Spleen (tissue), 11 donors: Measurements from ENCODE around the gene MMP14. TPM values are rescaled to one million over a fixed set of nuclear protein-coding genes. Genes with fewer than 3 reads are reported as not detected.

ENCODE experiments used
- DNase-seq: peaks from one replicate; pipeline ENCODE4 v3.0.0-alpha.2; 2020
- H3K27ac ChIP-seq, 8 donors: fragments of 200-600 bp; sonication (generic) in 7 of 8; 1 replicate in 4 of 8; 2 replicates in 4 of 8; pipeline versions ENCODE4 v1.5.0 to v1.8.0; 2016 to 2021; ENCODE audit warnings: inconsistent platforms in 4 of 8, mild to moderate bottlenecking in 4 of 8, moderate library complexity in 1 of 8
- H3K27me3 ChIP-seq, 7 donors: fragments of 200-600 bp; sonication (generic) in 6 of 7; replicated peaks in 1 of 7; 1 replicate in 4 of 7; 2 replicates in 3 of 7; pipeline versions ENCODE4 v1.5.0 to v1.8.0; 2016 to 2021; ENCODE audit warnings: inconsistent platforms in 3 of 7, mild to moderate bottlenecking in 1 of 7
- H3K36me3 ChIP-seq, 6 donors: fragments of 200-600 bp; sonication (generic) in 5 of 6; 1 replicate in 4 of 6; 2 replicates in 2 of 6; pipeline versions ENCODE4 v1.5.0 to v1.8.0; 2016 to 2021; ENCODE audit warnings: inconsistent platforms in 2 of 6
- H3K4me1 ChIP-seq, 6 donors: fragments of 200-600 bp; sonication (generic) in 5 of 6; 1 replicate in 3 of 6; 2 replicates in 3 of 6; pipeline versions ENCODE4 v1.5.0 to v1.8.0; 2016 to 2021; ENCODE audit warnings: inconsistent platforms in 3 of 6
- H3K4me3 ChIP-seq, 8 donors: fragments of 200-600 bp; sonication (generic) in 7 of 8; 1 replicate in 4 of 8; 2 replicates in 4 of 8; pipeline versions ENCODE4 v1.5.0 to v1.8.0; 2016 to 2021; ENCODE audit warnings: inconsistent platforms in 4 of 8, mild to moderate bottlenecking in 4 of 8, moderate library complexity in 2 of 8
- H3K9me3 ChIP-seq, 8 donors: fragments of 200-600 bp; sonication (generic) in 7 of 8; 1 replicate in 4 of 8; 2 replicates in 4 of 8; pipeline versions ENCODE4 v1.5.0 to v1.8.0; 2016 to 2021; ENCODE audit warnings: inconsistent platforms in 4 of 8
- POLR2A ChIP-seq, 3 donors: fragments of 450-650 bp; IDR thresholded peaks; one replicate each; pipeline ENCODE4 v1.5.1; 2017; ENCODE audit warnings: antibody characterized with exemption in 3 of 3, mild to moderate bottlenecking in 1 of 3
- POLR2AphosphoS5 ChIP-seq, 3 donors: sonication (generic); formaldehyde crosslinking; IDR thresholded peaks; one replicate each; pipeline ENCODE4 v1.5.1; 2017; ENCODE audit warnings: antibody characterized with exemption in 3 of 3
- WGBS, 5 donors: extraction: QIAGEN DNeasy Blood & Tissue Kit in 3 of 5; methylation state at CpG; one replicate each; pipeline versions ENCODE4 v1.1.5 to v1.1.7; 2013 to 2018; 5-methylcytosine and 5-hydroxymethylcytosine counted together
- intact Hi-C: fragments of 100-400 bp; cut with DNase I; formaldehyde crosslinking; loops from one replicate; pipeline ENCODE4 v1.15.0; 2023; ENCODE audit warnings: low total_unique reads
- polyA plus RNA-seq, 3 donors: library from polyadenylated mRNA; stranded (reverse); fragments of 200-250 nt; gene quantifications; one replicate each; pipeline ENCODE4 v1.2.1, GENCODE V29; 2013
- total RNA-seq, 7 donors: library from RNA; depleted of rRNA in 3 of 7; stranded (reverse); fragments of >200 nt in 3 of 7; fragmentation: NEBNext Ultra II Directional in 4 of 7; extraction: Animal tissue kit (Norgen Biotek cat#: 25700) in 4 of 7; gene quantifications; one replicate each; pipeline versions ENCODE4 v1.1.0 to v1.2.1, GENCODE V29; 2016 to 2021
- TF ChIP-seq, protein P1 (sequence below), 11 experiments: fragments of 200-600 bp in 7 of 11; fragments of 450-650 bp in 4 of 11; sonication (generic) in 4 of 11; IDR thresholded peaks in 8 of 11; conservative IDR thresholded peaks in 3 of 11; 1 replicate in 7 of 11; 2 replicates in 4 of 11; pipeline versions ENCODE4 v1.4.0 to v1.8.0; 2016 to 2021; ENCODE audit warnings: antibody characterized with exemption in 11 of 11, inconsistent platforms in 4 of 11, mild to moderate bottlenecking in 1 of 11
- donor health status: healthy with polysubstance abuse.
- donor health status: DM: no; HTN: no; CAD: no; lungs with moderate emphysema.
- donor health status: DM: no; HTN: no; CAD: no.
- donor health status: Bipolar disorder and iron deficiency.
- donor health status: healthy.
- donor health status: DM: no; HTN: no; CAD: no.
- donor health status: DM: yes; HTN: yes; CAD: no.

The MMP14 gene
- total and polyA plus RNA-seq, 10 donors, result 6.6 to 126 (median 60.9) TPM

DNA sequence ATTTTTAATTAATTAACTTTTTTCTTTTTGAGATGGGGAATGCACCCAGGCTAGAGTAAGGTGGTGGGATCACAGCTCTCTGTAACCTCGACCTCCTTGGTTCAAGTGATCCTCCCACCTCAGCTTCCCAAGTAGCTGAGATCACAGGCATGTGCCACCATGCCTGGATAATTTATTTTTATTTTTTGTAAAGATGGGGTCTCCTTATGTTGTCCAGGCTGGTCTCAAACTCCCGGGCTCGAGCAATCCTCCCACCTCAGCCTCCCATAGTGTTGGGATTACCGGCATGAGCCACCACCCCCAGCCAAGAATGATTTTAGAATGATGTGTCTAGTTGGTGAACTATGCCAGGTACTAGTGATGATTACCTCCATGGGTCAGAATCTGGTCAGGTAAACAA is 28.6 kb downstream of the MMP14 start:
- DNase-seq, result peak; percentile 12
- Histone ChIP-seq H3K9me3 (no peaks in the 10 kb centered on the region), H3K4me1 (peaks cover 2 to 17% (median 6%) of the 10 kb centered on the region in 6 donors), H3K4me3 (no peak overlapping the region), H3K36me3 (no peaks in the 10 kb centered on the region), H3K27me3 (no peaks in the 10 kb centered on the region), H3K27ac (no peak overlapping the region)
- WGBS, 5 donors, result 84 to 97% (median 91%) methylated on average over 4 of the region's 4 CpGs
- intact Hi-C loops, result no loop called here
- TF ChIP-seq, protein P1, sequence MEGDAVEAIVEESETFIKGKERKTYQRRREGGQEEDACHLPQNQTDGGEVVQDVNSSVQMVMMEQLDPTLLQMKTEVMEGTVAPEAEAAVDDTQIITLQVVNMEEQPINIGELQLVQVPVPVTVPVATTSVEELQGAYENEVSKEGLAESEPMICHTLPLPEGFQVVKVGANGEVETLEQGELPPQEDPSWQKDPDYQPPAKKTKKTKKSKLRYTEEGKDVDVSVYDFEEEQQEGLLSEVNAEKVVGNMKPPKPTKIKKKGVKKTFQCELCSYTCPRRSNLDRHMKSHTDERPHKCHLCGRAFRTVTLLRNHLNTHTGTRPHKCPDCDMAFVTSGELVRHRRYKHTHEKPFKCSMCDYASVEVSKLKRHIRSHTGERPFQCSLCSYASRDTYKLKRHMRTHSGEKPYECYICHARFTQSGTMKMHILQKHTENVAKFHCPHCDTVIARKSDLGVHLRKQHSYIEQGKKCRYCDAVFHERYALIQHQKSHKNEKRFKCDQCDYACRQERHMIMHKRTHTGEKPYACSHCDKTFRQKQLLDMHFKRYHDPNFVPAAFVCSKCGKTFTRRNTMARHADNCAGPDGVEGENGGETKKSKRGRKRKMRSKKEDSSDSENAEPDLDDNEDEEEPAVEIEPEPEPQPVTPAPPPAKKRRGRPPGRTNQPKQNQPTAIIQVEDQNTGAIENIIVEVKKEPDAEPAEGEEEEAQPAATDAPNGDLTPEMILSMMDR (IDR thresholded peaks at IDR 0.05 in 8 of 11, conservative IDR thresholded peaks at IDR 0.05 in 3 of 11), result no peak
- TF ChIP-seq POLR2A (IDR thresholded peaks at IDR 0.05) (no peak), POLR2AphosphoS5 (IDR thresholded peaks at IDR 0.05) (no peak)

DNA sequence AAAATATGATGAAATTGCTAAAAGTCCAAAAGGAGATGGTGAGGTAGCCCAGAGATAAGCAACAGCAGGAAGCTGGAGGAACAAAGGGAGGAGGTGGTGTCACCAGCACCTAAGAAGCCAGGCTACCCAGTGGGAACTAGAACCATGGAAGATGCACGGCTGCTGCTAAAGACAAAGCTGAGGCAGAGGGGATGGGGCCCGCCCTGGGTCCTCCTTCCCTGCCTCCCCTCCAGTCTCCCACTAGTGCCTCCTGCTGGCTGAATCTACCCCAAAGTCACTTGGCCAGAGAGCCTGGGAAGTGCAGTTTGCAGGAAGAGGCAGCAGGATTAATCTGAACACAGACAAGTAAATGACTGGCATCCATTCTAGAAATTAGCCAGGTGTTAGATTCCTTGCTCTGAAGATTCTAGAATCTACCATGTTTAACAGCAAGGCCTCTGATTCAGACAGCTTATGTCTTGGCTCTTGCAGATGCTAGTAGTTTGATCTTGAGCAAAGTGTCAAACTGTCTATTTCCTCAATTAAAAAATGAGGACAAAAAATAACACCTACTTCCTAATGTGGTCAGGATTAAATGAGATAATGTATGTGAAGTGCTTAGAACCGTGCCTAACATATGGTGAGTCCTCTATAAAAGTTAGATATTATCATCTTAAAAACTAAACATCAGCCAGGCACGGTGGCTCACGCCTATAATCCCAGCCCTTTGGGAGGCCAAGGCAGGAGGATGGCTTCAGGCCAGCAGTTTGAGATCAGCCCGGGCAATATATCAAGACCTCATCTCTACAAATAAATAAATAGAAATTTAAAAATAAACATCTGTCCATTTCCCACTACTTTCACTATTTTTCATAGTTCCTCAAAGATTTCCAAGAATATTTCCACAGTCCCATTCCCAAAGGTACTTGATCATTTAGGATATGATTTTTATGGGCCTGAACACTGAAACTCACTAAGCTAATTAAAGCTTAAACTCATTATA is 29.3 kb downstream of the MMP14 start:
- Histone ChIP-seq H3K9me3 (no peaks in the 10 kb centered on the region), H3K27me3 (no peaks in the 10 kb centered on the region), H3K27ac (no peak overlapping the region), H3K36me3 (no peaks in the 10 kb centered on the region), H3K4me1 (peaks cover 9 to 25% (median 14%) of the 10 kb centered on the region in 6 donors), H3K4me3 (no peak overlapping the region)
- intact Hi-C loops, result no loop called here
- no peak for TF ChIP-seq POLR2AphosphoS5 (IDR thresholded peaks at IDR 0.05)
- no peak for TF ChIP-seq POLR2A (IDR thresholded peaks at IDR 0.05)
- TF ChIP-seq, protein P1 (IDR thresholded peaks at IDR 0.05 in 8 of 11, conservative IDR thresholded peaks at IDR 0.05 in 3 of 11), result no peak
- WGBS, 5 donors, result 72 to 79% (median 79%) methylated on average over 6 of the region's 6 CpGs
- peak; percentile 48 for DNase-seq

DNA sequence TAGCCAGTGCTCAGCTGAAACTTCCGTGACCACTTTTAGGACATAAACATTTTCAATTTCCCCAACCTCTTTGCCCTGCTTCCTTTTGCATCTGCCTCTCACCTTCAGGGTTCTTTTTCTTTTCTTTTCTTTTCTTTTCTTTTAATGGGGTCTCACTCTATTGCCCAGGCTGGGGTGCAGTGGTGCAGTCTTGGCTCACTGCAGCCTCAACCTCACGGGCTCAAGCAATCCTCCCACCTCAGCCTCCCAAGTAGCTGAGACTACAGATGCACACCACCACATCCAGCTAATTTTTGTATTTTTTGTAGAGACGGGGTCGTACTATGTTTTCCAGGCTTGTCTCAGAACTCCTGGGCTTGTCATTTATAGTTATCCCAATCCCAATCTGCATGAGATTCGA is 30.5 kb downstream of the MMP14 start:
- intact Hi-C loops, result no loop called here
- 95 to 98% (median 97%) methylated on average over 5 of the region's 5 CpGs for WGBS, 5 donors
- no peak overlapping the region for H3K4me3 ChIP-seq
- TF ChIP-seq POLR2A (IDR thresholded peaks at IDR 0.05) (no peak), POLR2AphosphoS5 (IDR thresholded peaks at IDR 0.05) (no peak)
- TF ChIP-seq, protein P1 (IDR thresholded peaks at IDR 0.05 in 8 of 11, conservative IDR thresholded peaks at IDR 0.05 in 3 of 11), result no peak
- no peaks in the 10 kb centered on the region for H3K9me3 ChIP-seq
- H3K4me1 ChIP-seq, result peaks cover 11 to 33% (median 17%) of the 10 kb centered on the region in 6 donors
- peak; percentile 1 for DNase-seq
- H3K36me3 ChIP-seq, result no peaks in the 10 kb centered on the region
- no peak overlapping the region for H3K27ac ChIP-seq
- H3K27me3 ChIP-seq, result no peaks in the 10 kb centered on the region

DNA sequence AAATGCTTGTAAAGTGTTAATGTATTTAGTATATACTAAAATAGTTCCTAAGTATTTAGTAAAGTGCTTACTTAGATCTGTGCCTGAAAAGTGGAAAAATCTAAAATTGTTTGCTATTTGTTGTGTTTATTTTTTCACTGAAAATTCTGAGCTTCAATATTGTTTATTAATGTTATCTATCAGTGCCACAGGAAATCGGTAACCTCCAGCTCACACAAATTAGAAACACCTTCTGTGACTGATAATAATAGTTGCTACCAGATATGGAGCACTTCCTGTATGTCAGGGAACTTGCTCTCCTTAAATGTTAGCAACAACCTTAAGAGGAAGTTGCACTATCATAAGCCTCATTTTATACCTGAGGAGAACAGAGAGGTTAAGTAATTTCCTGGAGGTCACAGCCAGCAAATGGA is 34.4 kb downstream of the MMP14 start:
- peak overlapping the region; percentile 94 to 100 (median 100) for H3K27ac ChIP-seq
- DNase-seq, result no peak
- peaks cover 24 to 60% (median 41%) of the 10 kb centered on the region in 6 donors for H3K4me1 ChIP-seq
- no peaks in the 10 kb centered on the region for H3K9me3 ChIP-seq
- peak overlapping the region; percentile 70 to 97 (median 90) for H3K4me3 ChIP-seq
- 3 to 9% (median 5%) methylated on average over 1 of the region's 1 CpG for WGBS, 5 donors
- intact Hi-C loops, result no loop called here
- TF ChIP-seq, protein P1 (IDR thresholded peaks at IDR 0.05 in 8 of 11, conservative IDR thresholded peaks at IDR 0.05 in 3 of 11), result no peak
- no peak for TF ChIP-seq POLR2A (IDR thresholded peaks at IDR 0.05)
- no peak for TF ChIP-seq POLR2AphosphoS5 (IDR thresholded peaks at IDR 0.05)
- H3K36me3 ChIP-seq, result peaks cover 6 to 30% (median 27%) of the 10 kb centered on the region in 6 donors
- no peaks in the 10 kb centered on the region for H3K27me3 ChIP-seq
